NCI-H1694 (cell line): ENCODE data around the gene ATAD3B.
A peak's percentile ranks its signal among the peaks of the same experiment; 100 is the strongest.
"Not testable (repeated sequence)": the region's sequence is repeated elsewhere in the genome, so short reads cannot be mapped to it uniquely, and the experiment has no call there.

Experiments used
- DNase-seq: peaks from one replicate; lab custom pipeline; 2025; lab: John Stamatoyannopoulos, UW

ATAD3B gene

GRCh38 chr1:1450616-1451015 is 20.9 kb upstream of the ATAD3B start:
- DNase-seq = not testable (repeated sequence)

- DNase-seq = no peak
Observed at GRCh38 chr1:1451696-1452364, 19.7 kb upstream of the ATAD3B start.

GRCh38 chr1:1452365-1452739 is 19.2 kb upstream of the ATAD3B start:
- DNase-seq = peak; percentile 35

GRCh38 chr1:1452882-1453281 is 18.7 kb upstream of the ATAD3B start:
- no peak for DNase-seq

- not testable (repeated sequence) for DNase-seq
Observed at GRCh38 chr1:1454286-1455056, 17.1 kb upstream of the ATAD3B start.

- DNase-seq = no peak
Observed at GRCh38 chr1:1455366-1455884, 16.1 kb upstream of the ATAD3B start.

- not testable (repeated sequence) for DNase-seq
Observed at GRCh38 chr1:1455934-1456333, 15.6 kb upstream of the ATAD3B start.

GRCh38 chr1:1456683-1457255 is 14.8 kb upstream of the ATAD3B start:
- not testable (repeated sequence) for DNase-seq

GRCh38 chr1:1459156-1459555 is 12.4 kb upstream of the ATAD3B start:
- DNase-seq = not testable (repeated sequence)

GRCh38 chr1:1459711-1460110 is 11.9 kb upstream of the ATAD3B start:
- DNase-seq = not testable (repeated sequence)

- DNase-seq = no peak
Observed at GRCh38 chr1:1460540-1461130, 10.9 kb upstream of the ATAD3B start.

GRCh38 chr1:1461721-1462317 is 9.7 kb upstream of the ATAD3B start:
- DNase-seq = no peak

GRCh38 chr1:1462318-1462966 is 9.1 kb upstream of the ATAD3B start:
- DNase-seq = no peak

GRCh38 chr1:1463312-1463711 is 8.3 kb upstream of the ATAD3B start:
- no peak for DNase-seq

GRCh38 chr1:1468196-1468985 is 3.2 kb upstream of the ATAD3B start:
- not testable (repeated sequence) for DNase-seq

GRCh38 chr1:1470626-1471388 is 758 bp upstream of the ATAD3B start:
- no peak for DNase-seq

- DNase-seq = not testable (repeated sequence)
Observed at GRCh38 chr1:1472053-1472876, 700 bp downstream of the ATAD3B start.

- DNase-seq = not testable (repeated sequence)
Observed at GRCh38 chr1:1476011-1476410, 4.4 kb downstream of the ATAD3B start.

GRCh38 chr1:1477206-1477605 is 5.6 kb downstream of the ATAD3B start:
- DNase-seq = no peak
